HG03521 (cell line): ENCODE measurements around the gene CFAP53.
"Not testable (repeated sequence)": the region's sequence is repeated elsewhere in the genome, so short reads cannot be mapped to it uniquely, and the experiment has no call there.

ENCODE experiments used
- ATAC-seq: cut with Tn5 transposase; IDR thresholded peaks from one replicate; pipeline ENCODE4 v1.9.1; 2021; ENCODE audit warnings: mild to moderate bottlenecking, moderate library complexity; ENCODE audit not compliant: unreplicated experiment

CFAP53 gene

GRCh38 chr18:50273203-50274043 is 7.1 kb upstream of the CFAP53 start:
- no peak for ATAC-seq

GRCh38 chr18:50272568-50272967 is 6.3 kb upstream of the CFAP53 start:
- ATAC-seq = no peak

GRCh38 chr18:50268022-50268747 is 1.9 kb upstream of the CFAP53 start:
- ATAC-seq = peak; percentile 66

DNA sequence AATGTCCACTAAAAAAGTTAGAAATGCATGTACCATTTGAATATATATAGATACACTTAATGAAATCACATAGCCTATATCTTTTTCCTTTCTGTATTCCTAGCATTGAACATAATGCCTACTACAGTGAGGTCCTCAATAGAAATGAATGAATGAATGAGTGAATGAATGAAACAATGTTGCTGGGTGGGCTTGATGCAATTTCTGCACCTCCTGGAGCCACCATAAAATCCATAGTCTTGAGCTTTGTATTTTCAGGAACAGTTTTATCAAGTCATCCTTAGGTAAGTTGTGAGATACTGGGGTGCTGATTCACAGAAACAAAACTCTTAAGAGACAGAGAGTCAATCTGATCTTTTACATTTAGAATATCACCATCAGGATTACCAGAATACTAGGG is 3.3 kb downstream of the CFAP53 start:
- ATAC-seq = no peak

DNA sequence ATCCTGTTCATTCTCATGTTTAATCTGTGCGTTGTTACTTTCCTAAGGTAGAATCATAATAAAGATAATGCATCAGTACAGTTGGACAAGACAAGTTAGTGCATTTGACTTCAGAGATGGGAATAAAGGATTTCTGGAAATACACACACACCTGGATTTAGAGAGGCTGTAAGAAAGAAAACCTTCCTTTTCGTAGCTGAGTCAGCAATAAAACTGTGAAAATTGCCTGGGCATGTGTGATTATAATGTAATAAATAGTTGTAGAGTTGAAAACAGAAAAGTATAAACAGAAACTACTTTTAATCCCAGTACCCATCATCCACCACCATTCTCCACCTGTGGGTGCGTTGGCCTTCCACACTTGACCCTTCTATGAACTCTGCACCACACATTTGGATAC is 15.4 kb downstream of the CFAP53 start:
- ATAC-seq = no peak

DNA sequence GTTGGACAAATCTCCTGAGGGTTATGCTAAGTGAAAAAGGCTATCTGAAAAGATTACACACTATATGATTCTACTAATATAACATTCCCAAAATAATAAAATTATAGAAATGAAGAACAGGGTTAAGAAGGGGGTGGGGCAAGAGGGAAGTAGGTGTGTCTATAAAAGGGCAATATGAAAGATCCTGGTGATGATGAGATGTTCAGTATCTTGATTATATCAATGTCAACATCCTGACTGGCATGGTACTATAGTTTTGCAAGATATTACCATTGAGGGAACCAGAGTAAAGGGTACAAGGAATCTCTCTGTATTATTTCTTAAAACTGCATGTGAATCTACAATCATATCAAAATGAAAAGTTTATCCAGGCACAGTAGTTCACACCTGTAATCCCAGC is 16.7 kb downstream of the CFAP53 start:
- ATAC-seq = no peak

- no peak for ATAC-seq
Measured at GRCh38 chr18:50247561-50247960, 18.7 kb downstream of the CFAP53 start.

- not testable (repeated sequence) for ATAC-seq
Measured at GRCh38 chr18:50241768-50242167, 24.5 kb downstream of the CFAP53 start.

GRCh38 chr18:50240080-50240563 is 26.2 kb downstream of the CFAP53 start:
- no peak for ATAC-seq

GRCh38 chr18:50232419-50232818 is 33.9 kb downstream of the CFAP53 start:
- ATAC-seq = no peak

- ATAC-seq = no peak
Measured at GRCh38 chr18:50231621-50232020, 34.7 kb downstream of the CFAP53 start.

- not testable (repeated sequence) for ATAC-seq
Measured at GRCh38 chr18:50220249-50220648, 46.0 kb downstream of the CFAP53 start.

DNA sequence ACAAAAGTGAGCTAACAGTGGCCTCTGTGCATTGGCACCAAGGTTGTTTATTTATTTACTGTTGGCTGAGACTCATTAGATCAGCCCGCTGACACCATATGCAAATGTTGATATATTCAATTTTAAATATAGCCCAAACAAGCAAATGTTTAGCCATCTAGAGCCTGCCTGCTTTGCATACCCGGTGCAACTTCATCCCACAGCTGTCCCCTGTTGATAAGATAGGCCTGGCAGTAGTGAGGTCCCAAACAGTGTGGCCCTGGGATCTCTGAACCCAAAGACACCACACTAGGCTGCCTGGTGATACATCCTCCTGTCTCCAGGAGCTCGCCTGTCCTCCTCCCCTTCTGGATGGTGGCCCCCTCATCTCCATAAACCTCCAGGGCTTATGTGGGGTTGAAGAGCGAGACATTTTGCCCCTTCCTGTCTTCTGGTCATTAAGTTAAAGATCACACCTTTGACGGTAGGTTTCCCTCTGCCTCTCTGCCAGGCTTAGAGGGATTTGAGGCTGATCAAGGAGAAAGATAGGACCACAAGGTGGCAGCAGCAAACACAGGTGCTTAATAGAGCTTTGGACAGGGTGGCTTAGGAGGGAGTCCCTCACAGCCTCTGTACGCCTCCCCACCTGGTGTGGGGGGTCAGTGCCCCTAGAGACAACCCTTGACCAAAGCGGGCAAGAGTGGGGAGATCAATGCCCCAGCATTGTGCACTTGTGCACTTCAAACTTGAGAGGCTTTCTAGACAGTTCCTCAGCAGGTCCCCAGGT is 47.7 kb downstream of the CFAP53 start:
- peak; percentile 41 for ATAC-seq

DNA sequence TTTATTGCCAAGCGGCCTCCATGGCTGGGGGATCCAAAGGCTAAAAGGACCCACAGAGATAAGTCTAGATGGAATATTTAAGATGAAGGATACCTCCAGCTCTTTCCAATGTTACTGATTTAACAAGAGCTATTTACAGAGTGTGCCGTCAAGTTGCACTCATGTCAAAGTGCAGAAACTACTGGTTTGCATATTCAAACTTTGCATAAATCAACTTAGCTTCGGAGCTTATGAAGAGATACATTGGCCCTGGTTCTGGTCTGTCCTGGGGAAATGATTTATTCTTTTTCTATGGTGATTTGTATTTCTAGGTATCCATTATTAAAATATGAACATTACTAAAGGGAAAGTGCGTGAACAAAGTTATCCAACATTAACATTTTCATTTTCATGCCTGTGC is 57.0 kb downstream of the CFAP53 start:
- no peak for ATAC-seq

- ATAC-seq = no peak
Measured at GRCh38 chr18:50207722-50208121, 58.6 kb downstream of the CFAP53 start.

DNA sequence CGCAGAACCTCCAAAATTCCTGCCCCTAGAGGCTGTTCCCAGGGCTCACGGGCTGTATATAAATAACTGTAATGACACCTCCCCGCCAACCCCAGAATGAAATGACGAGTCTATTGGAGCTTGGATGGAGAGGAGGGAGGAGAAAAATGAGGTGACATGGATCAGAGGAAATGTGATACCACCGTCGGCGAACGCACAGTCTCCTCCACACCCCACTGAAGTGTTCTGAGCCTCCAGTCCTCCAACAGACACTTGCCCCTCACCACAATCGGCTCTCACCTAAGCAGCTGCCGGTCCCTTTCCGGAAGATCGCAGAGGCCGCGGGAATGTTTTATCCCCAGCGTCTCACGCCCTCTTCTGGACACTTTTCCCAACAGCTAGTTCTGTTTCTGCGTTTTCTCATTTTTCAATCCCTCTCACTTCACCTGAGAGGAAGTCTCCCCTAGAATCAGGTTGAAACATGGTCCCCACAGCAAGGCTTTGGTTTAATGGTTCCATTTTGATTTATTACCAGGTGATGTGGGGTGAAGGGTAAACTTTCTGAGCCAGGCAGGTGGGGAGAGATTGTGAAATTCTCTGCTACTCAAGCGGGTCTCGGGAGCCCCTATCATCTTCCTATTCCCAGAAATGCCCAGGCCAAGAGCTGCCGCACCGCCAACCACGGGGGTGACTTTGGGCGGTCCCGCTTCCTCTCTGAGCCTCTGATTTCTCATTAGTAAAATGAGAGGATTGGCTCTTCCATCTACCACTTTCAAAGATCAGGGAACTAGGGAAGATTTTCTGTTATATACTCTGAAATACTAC is 62.3 kb downstream of the CFAP53 start:
- no peak for ATAC-seq

DNA sequence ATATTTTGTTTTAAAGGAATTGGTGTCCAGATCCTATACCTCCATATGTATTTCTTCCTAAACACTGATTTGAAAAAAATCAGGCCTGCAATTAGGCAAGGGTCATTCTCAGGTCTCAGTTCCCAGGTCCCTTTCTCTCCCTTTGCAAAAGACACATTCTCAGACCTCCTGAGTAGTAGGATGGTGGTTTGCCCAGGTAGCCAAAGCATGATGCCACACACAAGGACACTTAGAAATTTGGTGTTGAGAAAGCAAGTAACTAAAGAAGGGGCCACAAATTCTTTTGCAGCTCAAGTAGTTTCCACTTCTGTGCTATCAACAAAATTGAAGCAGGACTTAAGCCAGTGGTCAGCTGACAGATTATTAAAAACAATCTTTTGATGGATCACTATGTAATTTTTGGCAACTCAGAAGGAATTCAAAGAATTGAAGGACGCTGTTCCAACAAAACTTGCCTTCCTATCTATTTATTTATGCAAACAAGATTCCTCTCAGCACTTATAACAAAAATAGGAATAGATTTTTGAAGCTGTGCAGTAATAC is 64.7 kb downstream of the CFAP53 start:
- no peak for ATAC-seq

- ATAC-seq = no peak
Measured at GRCh38 chr18:50199921-50200320, 66.4 kb downstream of the CFAP53 start.

GRCh38 chr18:50199346-50199855 is 66.9 kb downstream of the CFAP53 start:
- ATAC-seq = no peak

- ATAC-seq = no peak
Measured at GRCh38 chr18:50196261-50196660, 70.0 kb downstream of the CFAP53 start.
